Stromal cell of bone marrow (primary cell): Measurements from ENCODE around the gene NPTX1.
A peak's percentile ranks its signal among the peaks of the same experiment; 100 is the strongest.

Experiments used
- DNase-seq: peaks from one replicate; pipeline ENCODE4 v3.0.0-alpha.2; 2012; ENCODE audit warnings: low read depth

NPTX1 gene

DNA sequence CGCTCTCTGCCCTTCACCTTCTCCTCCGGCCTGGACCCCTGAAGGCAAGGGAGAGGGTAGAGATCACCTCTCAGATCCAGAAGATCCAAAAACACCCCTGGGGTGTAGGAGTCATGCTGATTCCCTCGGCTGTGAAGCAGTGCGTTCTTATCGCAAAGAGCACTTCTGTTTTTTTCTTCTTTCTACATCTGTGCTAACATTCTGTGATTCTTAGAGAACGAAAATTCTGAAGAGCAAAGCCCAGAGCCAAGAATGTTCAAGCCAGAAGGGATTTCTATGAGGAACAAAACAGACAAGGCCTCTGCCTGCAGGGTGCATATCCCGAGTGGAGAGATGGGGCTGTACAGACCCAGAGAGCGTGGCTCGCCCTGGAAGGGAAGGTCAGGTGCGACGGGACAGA lies 17.2 kb downstream of the NPTX1 start:
- DNase-seq, result no peak

DNA sequence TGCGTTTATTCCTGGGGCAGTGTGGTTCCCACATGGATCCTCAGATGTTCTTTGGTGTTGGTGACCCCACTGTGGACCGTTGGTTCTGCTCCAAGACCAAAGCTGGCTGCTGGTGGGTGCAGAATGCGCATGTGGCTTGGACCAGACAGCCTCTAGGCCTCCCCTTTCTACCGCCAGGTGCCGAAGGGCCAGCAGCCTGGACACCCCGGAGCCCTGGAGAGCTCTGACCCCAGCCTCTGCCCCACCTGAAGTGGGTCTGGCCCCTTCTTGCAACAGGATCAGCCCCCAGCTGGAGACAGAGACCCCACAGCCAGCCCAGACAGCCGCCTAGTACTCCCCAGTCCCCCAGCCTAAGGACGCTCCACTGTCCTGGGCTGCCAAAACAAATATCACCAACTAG lies 18.4 kb downstream of the NPTX1 start:
- DNase-seq, result no peak

DNA sequence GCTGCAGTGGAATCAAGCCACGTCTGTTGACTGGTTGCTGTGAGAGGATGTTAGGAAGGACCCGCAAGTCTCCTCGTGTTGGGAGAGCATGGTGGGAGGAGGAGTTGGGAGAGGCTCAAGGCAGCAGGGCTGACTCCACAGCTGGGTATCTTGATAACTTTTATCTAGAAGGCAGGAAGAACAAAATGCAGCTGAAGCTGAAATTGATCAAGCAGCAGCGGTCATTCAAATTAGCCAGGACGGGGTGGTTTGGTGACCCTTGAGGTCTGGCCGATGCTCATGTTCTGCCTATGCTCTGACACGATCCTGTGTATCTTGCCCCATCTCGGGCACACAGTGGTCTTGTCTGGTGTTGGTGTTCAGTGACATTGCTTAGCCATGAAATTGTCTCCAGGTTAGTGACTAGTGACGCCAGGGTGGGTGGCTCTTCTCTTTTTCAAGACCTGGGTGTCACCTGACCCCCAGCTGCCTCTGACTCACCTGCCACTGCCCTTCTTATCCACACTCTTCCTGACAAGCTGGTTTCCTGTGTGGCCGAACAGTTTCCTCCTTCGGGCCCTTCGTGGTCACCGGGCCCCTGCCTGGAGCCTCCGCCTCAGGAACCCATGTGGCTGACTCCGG lies 19.1 kb downstream of the NPTX1 start:
- no peak for DNase-seq

DNA sequence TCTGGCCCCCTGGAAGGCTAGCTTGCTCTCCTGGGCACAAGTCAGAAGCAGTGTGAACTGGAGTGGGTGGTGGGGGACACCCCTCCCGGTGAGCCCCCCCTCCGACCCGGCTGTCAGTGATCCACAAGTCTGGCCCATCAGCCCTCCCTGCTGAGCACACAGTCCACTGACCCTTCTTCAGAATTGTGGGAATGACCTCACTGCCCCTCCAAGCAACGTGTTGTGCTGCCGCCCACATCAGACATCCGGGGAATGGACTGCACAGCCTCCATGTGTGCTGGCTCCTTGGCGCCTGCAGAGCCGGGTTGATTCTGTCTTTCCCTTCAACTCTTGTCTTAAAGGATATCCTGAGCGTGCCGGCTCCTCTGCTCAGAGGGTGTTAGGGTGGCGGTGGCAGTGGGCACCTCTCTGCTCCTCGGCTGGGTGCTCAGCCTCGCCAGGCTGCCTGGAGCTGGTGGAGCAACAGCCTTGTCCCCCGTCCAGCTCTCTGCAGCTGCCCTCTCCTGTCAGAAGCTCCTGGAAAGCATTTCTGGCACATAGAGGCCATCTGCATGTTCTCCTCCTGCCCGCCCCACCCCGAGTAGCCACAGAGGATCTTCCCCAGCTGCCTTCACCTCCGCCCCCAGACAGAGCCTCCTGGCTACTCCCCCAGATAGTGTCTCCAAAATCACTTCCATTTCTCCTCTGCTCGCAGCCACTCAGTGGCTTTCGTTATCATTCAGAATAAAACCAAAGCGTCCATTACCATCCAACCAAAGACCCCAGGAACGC lies 19.8 kb downstream of the NPTX1 start:
- no peak for DNase-seq

DNA sequence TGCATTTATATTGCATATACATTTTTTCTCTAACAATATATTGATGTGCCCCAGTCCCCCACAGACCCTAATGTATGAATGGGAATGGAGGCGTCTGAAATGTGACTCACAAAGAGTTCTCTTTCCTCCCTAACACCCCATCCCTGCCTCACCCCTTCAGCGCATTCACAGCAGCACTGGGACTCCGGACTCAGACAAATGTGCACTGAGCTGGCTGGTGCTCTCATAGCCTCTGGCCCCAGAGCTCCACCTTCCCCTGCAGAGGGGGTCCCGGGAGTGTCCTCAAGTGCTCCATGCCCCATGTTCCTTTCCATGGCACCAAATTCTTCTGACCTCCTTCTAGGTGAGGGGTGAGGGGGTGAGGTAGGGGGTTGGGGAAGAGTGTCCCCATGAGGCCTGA lies 20.6 kb downstream of the NPTX1 start:
- no peak for DNase-seq

DNA sequence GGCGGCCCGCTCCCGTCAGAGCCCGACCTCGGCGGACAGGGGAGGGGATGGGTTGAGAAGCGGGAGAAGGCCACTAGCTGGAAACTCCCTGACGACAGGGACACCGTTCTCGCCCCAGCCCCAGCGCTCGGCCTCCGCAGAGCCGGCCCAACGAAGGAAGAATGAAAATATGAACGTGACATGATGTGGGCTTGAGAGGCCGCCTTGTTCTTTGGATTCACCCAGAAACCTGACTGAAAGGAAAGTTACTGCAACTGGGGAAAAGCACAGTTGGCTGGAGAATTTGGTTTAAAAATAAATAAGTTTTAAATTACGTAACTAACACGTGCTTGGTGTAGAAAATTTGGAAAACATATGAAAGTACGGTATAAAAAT lies 21.1 kb downstream of the NPTX1 start:
- DNase-seq, result no peak

DNA sequence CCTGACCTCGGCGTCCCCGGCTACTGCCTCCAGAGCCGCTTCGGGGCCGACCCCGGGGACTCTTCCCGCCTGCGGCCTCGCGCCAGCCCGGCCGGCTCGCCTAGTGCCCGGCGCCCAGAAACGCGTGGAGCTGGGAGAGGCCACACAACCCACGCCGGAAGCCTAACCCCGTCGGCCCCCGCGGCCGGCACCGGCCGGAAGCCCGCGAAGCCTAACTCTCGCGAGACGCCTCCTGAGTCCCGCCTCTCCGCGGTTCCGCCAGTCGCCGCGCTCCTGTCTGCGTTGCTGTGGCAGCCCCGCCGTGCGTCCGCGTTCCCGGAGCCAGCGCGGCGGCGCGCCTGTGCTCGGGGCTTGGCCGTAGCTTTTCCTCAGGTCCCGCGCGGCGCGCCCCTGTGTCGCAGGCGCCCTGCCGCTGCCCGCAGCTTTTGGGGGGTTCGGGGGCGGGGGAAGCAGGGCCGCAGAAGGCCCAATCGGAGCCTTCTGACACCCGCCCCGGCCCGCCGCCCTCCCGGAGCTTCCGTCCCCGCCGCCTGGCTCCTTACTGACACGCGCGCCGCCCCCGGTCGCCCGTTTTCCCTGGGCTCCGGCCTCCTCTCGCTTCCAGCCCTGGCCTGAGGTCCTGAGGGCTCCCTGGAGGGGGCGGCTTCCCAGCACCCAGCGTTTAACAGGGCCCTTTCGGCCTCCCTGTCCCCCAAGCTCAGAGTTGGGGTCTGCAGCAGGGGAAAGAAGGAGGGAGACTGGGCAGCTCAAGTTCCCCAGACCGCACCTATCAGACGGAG lies 21.7 kb downstream of the NPTX1 start:
- DNase-seq, result peak; percentile 92

DNA sequence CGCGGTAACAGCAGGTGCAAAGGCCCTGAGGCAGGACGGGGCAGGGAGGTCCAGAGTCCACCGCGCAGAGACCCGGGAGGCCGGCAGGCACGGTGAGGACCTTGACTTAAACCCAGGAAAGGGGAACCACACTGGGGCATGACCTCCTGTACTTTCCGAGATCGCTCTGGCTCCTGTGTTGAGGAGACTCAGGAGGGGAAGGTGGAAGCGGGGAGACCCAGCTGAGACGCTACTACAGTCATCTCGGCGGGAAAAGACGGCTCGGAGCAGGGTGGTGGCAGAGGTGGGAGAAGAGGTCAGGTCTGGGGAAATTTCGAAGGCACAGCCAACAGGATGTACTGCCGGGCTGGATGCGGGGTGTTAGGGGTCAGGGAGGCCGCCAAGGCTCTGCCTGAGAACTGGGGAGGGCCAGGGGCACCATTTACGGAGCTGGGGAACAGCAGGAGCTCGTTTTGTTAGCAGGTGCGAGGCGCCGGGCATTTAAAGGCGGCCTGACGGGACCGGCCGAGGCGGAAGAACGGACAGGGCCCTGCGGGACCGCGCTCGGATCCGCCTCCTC lies 22.3 kb downstream of the NPTX1 start:
- no peak for DNase-seq

DNA sequence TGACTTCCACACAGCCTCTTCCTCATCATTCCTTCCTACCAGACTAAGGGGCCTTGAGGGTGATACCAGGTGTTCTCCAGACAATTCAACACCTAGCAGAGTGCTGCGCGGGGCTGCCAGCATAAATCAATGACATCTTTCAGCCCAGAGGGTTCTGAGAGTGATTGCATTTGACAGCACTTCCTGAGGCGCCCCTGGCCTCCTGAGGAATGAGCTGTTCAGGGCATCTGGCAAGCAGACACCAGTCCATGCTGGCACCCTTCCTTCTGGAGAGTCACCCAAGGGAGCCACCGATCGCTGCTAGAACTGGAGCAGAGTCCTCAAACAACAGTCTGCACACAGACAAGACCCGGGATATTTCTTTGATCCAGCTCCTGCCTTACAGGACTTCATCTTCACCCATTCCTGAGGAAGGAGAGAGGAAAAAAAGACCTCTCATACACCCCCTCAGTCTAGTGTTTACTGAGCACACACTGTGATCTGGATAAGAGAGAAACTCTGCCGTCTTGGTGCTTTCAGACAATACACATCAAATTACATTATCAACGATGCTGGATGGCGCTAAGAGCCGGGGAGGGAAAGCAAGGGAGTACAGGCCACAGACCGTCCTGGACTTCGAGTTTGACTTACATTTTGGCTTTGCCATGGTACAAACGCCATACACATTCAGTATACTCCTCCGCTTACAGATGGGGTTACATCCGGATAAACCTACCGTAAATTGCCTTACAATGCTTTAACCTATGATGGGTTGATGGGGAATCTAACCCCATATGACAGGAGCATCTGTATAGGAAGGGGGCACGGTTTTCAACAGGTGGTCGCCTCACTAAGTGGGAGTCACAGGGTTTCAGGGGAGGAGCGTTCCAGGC lies 23.0 kb downstream of the NPTX1 start:
- DNase-seq, result no peak

DNA sequence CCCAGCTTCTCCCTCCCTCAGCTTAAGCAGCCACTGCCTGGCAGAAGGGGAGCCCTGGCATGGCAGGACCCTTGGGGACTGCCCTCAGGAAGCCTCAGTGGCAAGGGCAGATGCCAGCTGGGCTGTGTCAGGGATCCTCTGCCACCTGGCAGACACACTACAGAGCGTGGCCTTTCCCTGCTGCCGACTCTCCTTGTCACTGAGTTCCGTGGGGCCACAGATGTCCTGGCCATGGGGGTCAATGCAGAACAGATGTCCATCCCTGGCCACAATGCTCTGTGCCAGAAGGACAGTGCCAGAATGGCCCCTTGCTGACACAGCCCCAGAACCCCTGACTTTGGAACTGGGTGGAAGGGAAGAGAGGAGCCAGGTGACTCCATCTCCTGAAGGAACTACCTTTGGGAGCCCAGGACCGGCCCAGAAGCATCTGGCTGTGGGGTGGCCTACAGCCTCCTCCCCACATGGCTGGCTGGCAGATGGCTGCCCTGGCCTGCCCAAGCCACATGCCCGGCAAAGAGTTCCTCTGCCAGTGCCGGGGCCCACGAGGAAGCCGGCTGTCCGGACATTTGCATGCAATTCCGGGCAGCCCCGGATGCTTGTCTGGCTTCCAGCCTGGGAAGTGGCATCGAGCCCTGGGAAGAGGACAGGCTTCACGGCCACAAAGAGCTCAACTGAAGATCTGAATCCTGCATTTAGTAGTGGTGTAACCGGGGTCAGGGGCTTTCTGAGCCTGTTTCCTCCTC lies 24.1 kb downstream of the NPTX1 start:
- no peak for DNase-seq

DNA sequence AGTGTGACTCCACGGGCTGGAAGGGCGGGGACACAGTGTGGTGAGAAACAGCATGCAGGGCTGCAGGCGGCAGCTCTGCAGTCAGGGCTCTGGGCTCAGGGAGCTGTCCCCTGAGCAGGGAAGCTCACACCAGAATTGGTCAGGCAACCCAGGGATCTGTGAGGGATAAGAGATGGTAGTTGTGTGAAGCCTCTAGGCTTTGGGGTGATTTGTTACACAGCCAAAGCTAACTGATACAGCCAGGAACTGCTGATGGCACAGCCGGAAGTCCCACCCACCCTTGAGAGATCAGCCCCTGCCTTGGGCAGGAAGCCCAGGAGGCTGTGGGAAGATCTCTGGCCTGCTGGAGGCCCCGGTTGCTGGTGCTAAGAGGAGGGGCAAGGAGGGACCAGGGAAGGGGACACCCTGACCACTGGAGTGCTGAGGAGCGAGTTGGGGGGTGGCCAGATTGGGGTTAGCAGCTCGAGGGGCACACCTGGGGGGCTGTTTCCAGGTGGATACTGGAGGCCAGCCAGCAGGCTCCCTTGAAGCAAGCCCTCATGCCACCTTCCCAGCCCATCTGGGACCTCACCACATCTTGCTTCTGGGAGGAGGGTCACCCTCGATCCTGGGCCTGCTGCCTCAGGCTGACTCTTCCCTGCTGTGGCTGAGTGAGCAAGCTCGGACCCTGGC lies 25.2 kb downstream of the NPTX1 start:
- no peak for DNase-seq

DNA sequence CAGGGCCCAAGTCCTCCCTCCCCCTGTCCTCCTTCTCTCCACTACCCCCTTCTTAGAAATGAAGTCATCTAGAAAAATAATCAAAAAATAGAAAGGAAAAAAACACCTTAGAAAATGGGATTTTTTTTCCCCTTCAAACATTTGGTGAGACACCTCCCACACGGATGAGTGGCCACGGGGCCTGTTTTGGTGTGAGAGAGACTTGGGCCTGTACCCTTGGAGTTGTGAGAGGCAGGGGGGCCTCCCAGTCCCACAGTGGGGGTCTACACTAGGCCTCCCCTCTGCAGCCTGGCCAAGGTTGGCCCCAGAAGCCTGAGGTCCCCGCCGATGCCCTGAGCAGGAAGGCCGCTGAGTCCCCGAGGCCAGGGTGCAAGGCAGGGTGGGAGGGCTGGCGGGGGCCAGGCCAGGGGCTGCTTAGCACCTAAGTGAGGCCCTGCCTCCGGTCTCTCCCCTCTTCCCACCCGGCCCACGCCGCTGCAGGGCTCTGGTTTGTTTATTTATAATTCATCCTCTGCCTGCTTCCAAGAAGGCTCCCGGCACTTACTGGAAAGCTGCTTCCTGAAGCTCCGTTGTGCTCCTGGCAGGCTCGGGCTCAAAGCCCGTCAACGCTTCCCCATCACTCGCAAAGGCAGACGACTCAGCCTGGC lies 26.4 kb downstream of the NPTX1 start:
- DNase-seq, result no peak

DNA sequence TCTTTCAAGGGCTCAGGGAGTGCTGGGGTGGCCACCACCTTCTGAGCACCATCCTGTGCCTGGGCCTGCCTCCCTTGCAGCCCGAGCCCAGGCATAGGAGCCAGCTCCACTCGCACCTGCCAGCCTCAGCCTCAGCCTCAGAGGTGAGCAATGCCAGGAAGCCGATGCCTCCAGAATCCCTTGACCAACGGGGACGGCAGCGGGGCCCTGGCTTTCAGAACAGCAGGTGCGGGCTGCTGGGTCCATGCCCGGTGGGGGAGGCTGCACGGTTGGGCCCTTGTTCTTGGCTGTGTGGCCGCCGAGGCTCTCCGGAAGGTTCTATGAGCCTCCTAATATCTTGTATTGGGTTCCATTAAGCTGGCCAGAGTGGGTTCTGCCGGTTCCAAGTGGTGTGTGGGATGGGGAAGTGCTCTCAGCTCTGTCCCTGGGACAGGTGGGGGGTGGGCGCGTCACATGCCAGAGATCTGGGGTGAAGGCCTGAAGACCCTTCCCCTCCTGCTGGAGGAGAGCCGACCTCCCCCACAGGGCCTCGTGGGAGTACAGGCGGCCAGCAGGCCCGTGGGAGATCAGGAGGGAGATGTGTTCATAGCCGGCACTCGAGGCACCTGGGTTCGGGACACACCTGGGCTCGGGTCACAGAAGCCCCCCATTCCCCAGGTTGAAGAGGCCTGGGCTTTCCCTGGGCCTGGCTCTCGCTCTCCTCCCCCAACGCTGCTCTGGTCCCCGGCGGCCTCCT lies 27.0 kb downstream of the NPTX1 start:
- no peak for DNase-seq

DNA sequence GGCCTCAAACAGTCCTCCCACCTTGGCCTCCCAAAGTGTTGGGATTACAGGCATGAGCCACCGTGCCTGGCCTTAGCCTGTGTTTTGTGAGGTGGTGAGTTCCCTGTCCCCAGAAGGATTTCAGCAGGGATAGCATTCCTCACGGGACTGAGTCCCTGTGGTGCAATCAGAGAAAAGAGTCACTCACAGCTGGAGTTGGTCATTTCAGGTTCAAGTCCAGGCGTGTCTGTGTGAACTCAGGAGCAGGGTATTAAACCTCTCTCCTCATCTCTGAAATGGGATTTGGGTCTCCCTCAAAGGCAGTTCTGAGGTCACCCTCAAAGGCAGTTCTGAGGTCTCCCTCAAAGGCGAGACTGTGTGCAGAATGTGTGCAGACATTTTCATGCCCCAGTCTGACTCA lies 28.6 kb downstream of the NPTX1 start:
- DNase-seq, result no peak

DNA sequence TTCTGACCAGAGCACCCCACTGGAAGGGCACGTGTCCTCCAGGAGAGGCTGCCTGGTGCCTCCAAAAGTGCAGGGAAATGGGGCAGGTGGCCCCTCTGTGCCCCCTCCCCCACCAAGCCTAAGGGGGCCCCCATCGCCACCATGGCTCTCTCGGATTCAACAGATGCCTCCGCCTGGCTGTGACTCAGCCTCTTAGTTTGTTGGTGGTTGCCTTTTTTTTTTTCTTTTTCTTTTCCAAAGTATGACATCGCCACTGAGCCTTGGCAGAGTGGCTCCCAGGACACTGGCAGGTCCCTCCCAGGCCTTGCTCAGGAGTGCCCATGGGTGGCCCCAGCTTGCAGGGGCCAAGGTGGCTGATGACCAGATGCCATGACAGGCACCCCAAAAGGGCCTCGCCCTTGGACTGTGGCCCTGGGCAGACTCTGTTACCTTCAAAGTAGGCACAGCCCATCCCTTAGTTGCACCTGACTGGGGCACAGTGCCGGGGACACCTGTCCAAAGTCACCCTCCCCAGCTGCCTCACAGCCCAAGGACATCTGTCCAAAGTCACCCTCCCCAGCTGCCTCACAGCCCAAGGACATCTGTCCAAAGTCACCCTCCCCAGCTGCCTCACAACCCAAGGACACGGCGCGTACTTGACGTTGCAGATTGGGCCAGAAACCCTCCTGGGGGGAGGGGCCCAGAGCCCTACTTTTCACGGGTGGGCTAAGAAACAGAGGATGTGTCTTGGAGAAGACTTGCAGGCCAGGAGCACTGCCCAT lies 29.6 kb downstream of the NPTX1 start:
- no peak for DNase-seq

DNA sequence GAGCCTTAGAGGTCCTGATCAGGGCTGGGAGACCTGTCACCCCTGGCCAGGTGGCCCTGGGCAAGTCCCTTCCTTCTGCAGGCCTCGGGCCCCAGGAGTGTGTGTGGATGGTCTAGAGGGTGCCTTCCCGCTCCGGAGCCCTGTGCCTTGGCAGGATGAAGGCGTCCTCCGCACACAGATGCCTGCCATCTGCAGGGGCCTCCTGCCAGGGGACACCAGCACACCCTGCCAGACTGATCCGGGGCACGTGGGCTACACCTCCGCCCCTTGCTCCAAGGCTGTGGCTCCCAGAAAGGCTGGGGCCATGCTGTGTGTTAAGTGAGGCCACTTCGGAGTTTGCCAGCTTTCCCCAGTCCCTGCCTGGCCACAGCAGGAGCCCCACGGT lies 30.7 kb downstream of the NPTX1 start:
- DNase-seq, result no peak

DNA sequence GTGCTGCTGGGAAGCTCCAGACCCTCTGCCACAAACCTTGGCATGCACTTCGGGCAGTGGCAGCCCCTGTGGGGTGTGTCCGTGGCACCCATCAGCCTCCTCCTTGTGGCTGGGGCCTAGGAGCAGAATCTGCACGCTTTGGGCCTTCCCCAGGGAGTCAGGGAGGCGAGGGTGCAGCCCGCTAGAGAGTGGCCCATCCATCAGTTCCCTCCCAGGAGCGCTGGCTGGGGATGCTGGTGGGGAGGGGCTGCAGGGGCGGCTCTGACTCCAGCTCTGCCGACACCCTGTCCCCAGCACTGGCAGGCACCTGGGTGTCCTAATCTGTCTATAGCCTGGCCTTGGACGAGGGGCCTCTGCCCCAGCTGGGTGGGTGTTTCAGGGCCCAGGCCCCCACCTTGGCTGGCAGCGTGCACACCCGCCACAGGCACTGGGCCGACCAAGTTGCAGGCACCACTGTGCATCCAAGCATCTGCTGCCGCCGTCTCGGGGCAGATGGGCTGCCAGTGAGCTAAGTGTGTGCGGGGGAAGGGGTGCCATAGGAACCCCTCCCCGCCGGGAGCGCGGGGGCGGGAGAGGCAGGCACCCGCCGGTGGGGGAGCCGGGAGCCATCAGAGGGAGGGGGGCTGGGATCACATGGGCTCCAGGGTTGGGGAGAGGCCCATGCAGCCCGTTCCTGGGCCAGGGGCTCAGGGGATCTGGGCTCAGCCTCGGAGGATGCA lies 31.2 kb downstream of the NPTX1 start:
- DNase-seq, result no peak

DNA sequence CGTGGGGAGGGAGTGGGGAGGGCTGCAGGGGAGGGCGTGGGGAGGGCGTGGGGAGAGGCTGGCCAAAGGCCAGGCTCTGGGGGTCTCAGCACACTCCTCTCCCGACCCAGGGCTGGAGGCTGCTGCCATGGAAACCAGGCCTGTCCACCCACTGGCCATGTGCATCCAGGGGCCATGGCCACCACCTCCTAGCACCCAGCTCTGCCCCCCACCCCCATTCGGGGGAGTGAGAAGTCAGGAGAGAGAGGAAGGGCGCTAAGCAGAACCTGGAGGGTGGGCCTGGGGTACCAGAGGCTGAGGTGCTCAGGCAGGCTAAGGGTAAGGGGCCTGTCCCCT lies 31.8 kb downstream of the NPTX1 start:
- DNase-seq, result no peak
